Measurements from ENCODE around the gene IL1RAPL1. TPM values are rescaled to one million over a fixed set of nuclear protein-coding genes. Genes with fewer than 3 reads are reported as not detected.

IL1RAPL1 gene
- total RNA-seq, 4 donors from 2014 or later = 0.42 to 0.99 (median 0.46) TPM

DNA sequence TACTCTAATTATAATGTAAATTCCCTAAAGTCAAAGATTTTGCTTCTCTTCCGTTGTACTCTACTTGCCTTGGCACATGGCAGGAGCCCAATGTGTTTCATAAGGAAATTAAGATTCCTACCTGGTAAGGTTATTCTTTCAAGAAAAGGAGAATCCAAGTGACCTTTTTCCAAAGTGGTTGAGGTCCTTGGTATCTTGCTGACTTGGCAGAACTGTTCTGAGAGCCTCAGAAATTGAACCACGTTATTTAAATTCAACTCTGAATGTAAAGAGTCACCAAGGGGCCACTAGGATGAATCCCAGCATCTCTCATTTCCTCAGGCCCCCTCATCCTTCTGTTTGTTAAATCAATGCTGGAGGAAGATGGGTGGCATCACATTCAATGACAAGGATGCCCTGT is 1209.9 kb downstream of the IL1RAPL1 start:
- Histone ChIP-seq H3K27me3 (no peaks in the 10 kb centered on the region), H3K27ac (replicated peaks in 1 of 4) (no peak overlapping the region), H3K36me3 (no peaks in the 10 kb centered on the region), H3K4me1 (no peaks in the 10 kb centered on the region), H3K9me3 (no peaks in the 10 kb centered on the region), H3K4me3 (no peak overlapping the region)
- DNase-seq (ENCODE audit: extremely low spot score) = no peak
- WGBS = 57% methylated on average over 2 of the region's 2 CpGs
- no peak for TF ChIP-seq POLR2A (IDR thresholded peaks at IDR 0.05; ENCODE audit: low read depth)
- TF ChIP-seq, protein P1, sequence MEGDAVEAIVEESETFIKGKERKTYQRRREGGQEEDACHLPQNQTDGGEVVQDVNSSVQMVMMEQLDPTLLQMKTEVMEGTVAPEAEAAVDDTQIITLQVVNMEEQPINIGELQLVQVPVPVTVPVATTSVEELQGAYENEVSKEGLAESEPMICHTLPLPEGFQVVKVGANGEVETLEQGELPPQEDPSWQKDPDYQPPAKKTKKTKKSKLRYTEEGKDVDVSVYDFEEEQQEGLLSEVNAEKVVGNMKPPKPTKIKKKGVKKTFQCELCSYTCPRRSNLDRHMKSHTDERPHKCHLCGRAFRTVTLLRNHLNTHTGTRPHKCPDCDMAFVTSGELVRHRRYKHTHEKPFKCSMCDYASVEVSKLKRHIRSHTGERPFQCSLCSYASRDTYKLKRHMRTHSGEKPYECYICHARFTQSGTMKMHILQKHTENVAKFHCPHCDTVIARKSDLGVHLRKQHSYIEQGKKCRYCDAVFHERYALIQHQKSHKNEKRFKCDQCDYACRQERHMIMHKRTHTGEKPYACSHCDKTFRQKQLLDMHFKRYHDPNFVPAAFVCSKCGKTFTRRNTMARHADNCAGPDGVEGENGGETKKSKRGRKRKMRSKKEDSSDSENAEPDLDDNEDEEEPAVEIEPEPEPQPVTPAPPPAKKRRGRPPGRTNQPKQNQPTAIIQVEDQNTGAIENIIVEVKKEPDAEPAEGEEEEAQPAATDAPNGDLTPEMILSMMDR (IDR thresholded peaks at IDR 0.05) = no peak
- TF ChIP-seq POLR2AphosphoS5 (IDR thresholded peaks at IDR 0.05) = no peak
- intact Hi-C loops (cut with DNase I) = no loop called here

DNA sequence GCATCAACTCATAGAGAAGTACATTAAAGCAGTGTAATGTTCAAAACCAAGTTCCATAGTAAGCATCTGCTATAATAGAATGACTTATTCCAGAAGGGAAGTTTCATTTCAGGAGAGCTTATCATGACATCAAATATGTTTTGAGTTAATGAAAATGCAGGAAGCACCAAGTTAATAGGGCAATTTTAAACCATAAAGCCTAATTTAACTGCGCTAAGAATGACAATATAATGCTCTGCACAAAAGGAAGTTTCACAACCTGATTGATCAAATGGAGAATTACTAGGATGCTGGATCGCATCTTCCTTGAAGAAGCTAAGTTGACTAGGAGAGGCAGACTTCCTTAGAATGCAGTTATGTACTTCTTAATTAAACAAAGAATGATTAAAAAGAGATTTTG is 1211.2 kb downstream of the IL1RAPL1 start:
- 66% methylated on average over 2 of the region's 2 CpGs for WGBS
- Histone ChIP-seq H3K27me3 (no peaks in the 10 kb centered on the region), H3K9me3 (no peaks in the 10 kb centered on the region), H3K4me1 (no peaks in the 10 kb centered on the region), H3K4me3 (no peak overlapping the region), H3K36me3 (no peaks in the 10 kb centered on the region), H3K27ac (replicated peaks in 1 of 4) (no peak overlapping the region)
- intact Hi-C loops (cut with DNase I) = no loop called here
- no peak for DNase-seq (ENCODE audit: extremely low spot score)
- no peak for TF ChIP-seq POLR2AphosphoS5 (IDR thresholded peaks at IDR 0.05)
- TF ChIP-seq POLR2A (IDR thresholded peaks at IDR 0.05; ENCODE audit: low read depth) = no peak
- no peak for TF ChIP-seq EP300 (IDR thresholded peaks at IDR 0.05)
- TF ChIP-seq, protein P1 (IDR thresholded peaks at IDR 0.05) = no peak

DNA sequence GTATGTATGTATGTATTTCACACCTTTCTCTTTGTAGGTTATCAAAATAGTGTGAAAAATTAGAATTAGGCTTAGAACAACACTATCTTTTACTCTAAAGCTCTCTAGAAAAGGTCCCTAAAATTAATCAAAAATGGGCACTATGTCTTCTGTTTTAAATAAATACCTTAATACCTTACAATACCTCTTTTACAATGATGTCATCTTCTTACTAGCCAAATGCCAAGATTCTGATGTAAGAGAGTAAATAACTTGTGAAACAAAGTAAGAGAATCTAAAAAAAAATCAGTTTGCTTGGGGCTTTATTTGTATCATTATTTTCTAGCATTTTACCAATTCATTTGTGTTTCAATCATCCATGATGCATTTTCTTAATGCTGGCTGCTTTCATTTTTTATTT is 1225.9 kb downstream of the IL1RAPL1 start:
- H3K9me3 ChIP-seq = no peaks in the 10 kb centered on the region
- H3K36me3 ChIP-seq = no peaks in the 10 kb centered on the region
- H3K4me3 ChIP-seq = no peak overlapping the region
- H3K27ac ChIP-seq (replicated peaks in 1 of 4) = no peak overlapping the region
- H3K4me1 ChIP-seq = no peaks in the 10 kb centered on the region
- intact Hi-C loops (cut with DNase I) = no loop called here
- H3K27me3 ChIP-seq = no peaks in the 10 kb centered on the region
- TF ChIP-seq POLR2AphosphoS5 (IDR thresholded peaks at IDR 0.05) (no peak), EP300 (IDR thresholded peaks at IDR 0.05) (no peak), POLR2A (IDR thresholded peaks at IDR 0.05; ENCODE audit: low read depth) (no peak)
- TF ChIP-seq, protein P1 (IDR thresholded peaks at IDR 0.05) = no peak
- no peak for DNase-seq (ENCODE audit: extremely low spot score)

DNA sequence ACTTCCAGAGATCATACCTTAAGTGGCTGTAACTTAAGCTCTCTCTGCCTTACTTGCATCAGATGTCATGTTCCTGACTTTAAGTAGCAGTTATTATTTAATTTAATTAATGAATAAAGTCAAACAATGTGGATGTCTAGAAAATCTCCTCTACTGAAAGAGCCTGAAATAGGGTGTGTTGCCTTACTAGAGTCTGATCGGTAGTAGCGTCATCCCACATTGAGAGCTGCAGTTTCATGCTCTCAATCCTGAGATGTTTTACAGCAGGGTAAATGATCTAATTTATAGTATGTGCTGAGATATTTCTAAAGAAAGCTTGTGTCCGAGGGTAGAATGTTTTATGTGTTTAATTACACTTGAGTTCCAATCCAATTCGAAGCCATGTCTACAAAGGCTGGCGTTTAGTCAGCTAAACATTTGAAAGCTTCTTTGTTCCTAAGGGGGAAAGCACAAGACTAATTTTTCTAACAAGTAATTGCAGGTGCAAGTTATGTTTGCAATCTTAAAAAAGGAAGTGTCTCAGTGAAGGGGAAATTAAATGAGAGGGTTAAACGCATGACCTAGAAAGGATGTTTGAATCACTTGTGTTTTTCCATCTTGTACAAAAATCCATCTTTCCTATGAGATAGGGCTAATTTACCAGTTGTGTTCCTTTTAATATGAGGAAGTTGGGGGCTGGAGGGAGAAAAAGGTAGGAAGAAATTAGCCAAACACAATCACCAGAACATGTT is 1237.1 kb downstream of the IL1RAPL1 start:
- no peak for DNase-seq (ENCODE audit: extremely low spot score)
- 74% methylated on average over 6 of the region's 6 CpGs for WGBS
- no peaks in the 10 kb centered on the region for H3K36me3 ChIP-seq
- H3K27me3 ChIP-seq = no peaks in the 10 kb centered on the region
- H3K27ac ChIP-seq (replicated peaks in 1 of 4) = no peak overlapping the region
- no peaks in the 10 kb centered on the region for H3K4me1 ChIP-seq
- no peak for TF ChIP-seq POLR2A (IDR thresholded peaks at IDR 0.05; ENCODE audit: low read depth)
- TF ChIP-seq POLR2AphosphoS5 (IDR thresholded peaks at IDR 0.05) = no peak
- TF ChIP-seq, protein P1 (IDR thresholded peaks at IDR 0.05) = no peak
- no peaks in the 10 kb centered on the region for H3K9me3 ChIP-seq
- no peak overlapping the region for H3K4me3 ChIP-seq
- intact Hi-C loops (cut with DNase I) = no loop called here

DNA sequence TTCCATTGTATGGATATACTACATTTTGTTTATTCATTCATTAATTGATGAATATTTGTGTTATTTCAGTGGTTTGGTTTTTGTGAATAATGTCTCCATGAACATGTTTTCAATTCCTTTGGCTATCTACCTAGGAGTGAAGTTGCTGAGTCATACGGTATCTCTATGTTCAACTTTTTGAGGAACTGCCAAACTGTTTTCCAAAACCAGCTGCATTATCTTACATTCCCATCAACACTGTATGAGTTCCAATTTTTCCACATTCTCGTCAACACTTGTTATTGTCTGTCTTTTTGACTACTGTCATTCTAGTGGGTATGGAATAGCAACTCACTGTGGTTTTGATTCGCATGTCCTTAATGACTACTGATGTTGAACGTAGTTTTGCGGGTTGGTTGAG is 1239.5 kb downstream of the IL1RAPL1 start:
- no peaks in the 10 kb centered on the region for H3K4me1 ChIP-seq
- H3K36me3 ChIP-seq = no peaks in the 10 kb centered on the region
- no peak overlapping the region for H3K4me3 ChIP-seq
- H3K9me3 ChIP-seq = no peaks in the 10 kb centered on the region
- no peaks in the 10 kb centered on the region for H3K27me3 ChIP-seq
- DNase-seq (ENCODE audit: extremely low spot score) = no peak
- intact Hi-C loops (cut with DNase I) = no loop called here
- H3K27ac ChIP-seq (replicated peaks in 1 of 4) = no peak overlapping the region
- TF ChIP-seq, protein P1 (IDR thresholded peaks at IDR 0.05) = no peak
- no peak for TF ChIP-seq EP300 (IDR thresholded peaks at IDR 0.05)
- no peak for TF ChIP-seq POLR2AphosphoS5 (IDR thresholded peaks at IDR 0.05)
- no peak for TF ChIP-seq POLR2A (IDR thresholded peaks at IDR 0.05; ENCODE audit: low read depth)
- WGBS = 91% methylated on average over 5 of the region's 5 CpGs

Data from esophagus muscularis mucosa (tissue), 4 donors.